Astrocyte (in vitro differentiated cells and primary cell): Measurements from ENCODE around the gene MED15.

Experiments used
- EZH2 ChIP-seq: IDR thresholded peaks from 2 replicates; pipeline ENCODE4 v1.6.1; 2012; ENCODE audit warnings: mild to moderate bottlenecking, low read length, inconsistent platforms; ENCODE audit not compliant: insufficient read depth
- TF ChIP-seq, protein P1 (sequence below): IDR thresholded peaks from 2 replicates; pipeline ENCODE4 v1.5.1; 2011; ENCODE audit warnings: low read depth, mild to moderate bottlenecking, inconsistent platforms, low read length, moderate library complexity; ENCODE audit not compliant: insufficient read depth

DNA sequence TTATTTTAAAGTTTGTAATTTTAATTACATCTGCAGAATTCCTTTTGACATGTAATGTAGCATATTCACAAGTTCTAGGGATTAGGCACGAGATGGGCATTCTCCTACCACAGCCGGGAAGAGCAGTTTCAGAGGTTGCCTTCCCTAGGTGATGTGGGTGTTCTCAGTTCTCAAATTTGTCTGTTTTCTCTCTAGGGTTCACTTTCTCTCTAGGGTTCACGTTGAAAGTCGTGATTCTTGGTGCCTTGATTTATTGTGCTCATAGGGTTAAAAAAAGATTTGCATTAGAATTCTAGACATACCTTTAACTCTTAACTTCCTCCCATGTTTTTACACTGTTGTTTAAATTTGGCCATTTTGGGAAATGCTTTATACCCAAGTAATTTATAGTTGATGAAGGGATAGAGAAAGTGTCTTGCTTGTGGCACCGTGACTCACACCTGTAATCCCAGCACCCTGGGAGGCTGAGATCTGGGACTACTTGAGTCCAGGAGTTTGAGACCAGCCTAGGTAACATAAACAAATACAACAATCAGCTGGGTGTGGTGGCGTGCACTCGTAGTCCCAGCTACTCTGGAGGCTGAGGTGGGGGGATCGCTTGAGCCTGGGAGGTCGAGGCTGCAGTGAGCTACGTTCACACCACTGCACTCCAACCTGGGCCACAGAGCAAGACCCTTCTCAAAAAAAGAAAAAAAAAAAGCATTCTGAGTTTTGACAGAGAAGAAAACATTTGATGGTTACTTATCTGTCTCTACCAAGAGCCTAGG is 3.6 kb downstream of the MED15 start:
- TF ChIP-seq EZH2: no peak
- TF ChIP-seq, protein P1, sequence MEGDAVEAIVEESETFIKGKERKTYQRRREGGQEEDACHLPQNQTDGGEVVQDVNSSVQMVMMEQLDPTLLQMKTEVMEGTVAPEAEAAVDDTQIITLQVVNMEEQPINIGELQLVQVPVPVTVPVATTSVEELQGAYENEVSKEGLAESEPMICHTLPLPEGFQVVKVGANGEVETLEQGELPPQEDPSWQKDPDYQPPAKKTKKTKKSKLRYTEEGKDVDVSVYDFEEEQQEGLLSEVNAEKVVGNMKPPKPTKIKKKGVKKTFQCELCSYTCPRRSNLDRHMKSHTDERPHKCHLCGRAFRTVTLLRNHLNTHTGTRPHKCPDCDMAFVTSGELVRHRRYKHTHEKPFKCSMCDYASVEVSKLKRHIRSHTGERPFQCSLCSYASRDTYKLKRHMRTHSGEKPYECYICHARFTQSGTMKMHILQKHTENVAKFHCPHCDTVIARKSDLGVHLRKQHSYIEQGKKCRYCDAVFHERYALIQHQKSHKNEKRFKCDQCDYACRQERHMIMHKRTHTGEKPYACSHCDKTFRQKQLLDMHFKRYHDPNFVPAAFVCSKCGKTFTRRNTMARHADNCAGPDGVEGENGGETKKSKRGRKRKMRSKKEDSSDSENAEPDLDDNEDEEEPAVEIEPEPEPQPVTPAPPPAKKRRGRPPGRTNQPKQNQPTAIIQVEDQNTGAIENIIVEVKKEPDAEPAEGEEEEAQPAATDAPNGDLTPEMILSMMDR: no peak
